COLO668 (cell line): ENCODE measurements around the gene TNNT3.

Source experiments
- DNase-seq: peaks from one replicate; lab custom pipeline; 2025; ENCODE audit not compliant: unreplicated experiment; lab: John Stamatoyannopoulos, UW

The TNNT3 gene

DNA sequence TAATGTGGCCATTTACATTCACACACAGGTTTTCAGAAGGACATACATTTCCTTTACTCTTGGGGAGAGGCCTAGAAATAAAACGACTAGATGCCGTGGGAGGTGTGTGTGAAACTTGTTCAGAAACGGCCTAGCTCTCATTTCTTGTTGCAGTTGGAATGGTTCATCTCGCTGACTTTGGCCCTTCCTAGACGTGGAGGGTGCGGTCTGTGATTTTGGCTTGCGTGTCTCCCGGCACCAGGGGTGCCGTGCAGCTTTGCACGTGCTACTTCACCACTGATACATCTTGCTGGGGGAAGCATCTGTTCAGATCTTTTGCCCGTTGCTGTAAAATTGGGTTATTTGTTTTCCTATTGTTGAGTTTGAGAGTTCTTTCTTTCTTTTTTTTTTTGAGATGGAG lies 24.7 kb upstream of the TNNT3 start:
- DNase-seq, result no peak

DNA sequence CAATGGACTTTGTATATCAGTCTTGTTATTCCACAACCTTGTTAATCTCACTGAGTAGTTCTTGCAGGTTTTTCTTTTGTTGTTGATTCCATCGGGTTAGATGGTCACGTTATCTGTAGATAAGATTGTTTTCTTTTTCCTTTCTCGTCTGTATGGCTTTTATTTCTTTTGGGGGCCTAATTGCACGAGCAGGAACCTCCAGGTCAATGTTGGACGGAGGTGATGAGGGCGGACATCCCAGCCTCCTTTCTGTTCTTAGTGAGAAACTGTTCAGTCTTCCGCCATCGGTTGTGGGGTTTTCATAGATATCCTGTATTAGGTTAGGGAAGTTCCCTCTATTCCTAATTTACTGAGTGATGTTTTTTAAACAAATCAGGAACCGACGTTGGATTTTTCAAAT lies 23.0 kb upstream of the TNNT3 start:
- DNase-seq, result no peak

DNA sequence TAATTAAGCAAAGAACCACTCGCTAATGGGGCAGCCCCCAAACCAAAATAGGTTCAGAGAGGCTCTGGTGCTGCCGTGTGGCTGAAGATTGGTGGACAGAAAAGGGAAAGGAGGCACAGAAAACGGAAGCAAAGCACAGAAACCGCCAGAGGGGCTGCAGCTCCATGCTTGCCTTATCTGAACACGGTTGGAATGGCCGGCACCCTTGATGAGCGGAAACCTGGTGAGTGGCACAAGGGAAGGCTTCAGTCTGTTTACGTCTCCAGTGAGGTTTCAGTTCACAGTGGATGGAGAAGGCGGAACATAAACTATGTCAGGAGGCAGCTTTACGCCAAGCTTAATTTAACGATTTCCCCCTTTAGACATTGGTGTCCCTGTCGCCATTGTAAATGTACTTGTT lies 22.6 kb upstream of the TNNT3 start:
- DNase-seq, result no peak

DNA sequence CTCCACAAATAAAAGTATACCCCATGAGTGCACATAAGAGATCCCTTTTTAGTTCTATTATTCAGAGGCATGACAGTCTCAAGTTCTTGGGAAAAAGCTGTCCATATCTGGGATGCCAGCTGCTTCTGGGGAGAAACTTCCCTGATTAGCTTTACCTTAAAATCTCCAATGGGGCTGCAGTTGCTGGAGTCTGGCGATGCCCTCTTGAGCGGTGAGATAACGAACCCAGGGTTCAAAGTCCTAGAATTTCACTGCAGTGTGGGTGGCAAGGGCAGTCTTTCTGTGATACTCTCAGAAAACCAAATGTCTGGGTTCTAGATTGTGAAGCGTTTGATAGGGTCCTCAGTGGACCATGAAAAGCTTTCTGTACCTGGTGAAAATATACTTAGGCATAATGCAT lies 20.4 kb upstream of the TNNT3 start:
- no peak for DNase-seq

DNA sequence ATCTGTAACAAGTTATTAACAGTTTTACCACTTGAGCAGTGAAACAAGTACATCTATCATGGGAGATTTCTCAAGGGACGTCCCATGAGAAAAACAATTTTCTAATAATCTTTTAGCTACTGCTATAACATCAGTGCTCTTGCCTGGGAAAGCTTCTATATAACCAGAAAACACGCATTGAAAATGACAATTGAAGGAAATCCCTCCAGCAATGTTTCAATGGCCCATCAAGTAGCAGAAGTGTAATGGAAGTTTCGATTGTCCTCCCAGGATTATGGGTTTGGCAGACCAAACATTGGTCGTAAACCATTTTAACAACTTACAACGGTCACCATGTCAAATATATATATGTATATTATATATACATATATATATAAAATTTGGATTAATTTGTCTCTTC lies 19.8 kb upstream of the TNNT3 start:
- DNase-seq, result no peak

DNA sequence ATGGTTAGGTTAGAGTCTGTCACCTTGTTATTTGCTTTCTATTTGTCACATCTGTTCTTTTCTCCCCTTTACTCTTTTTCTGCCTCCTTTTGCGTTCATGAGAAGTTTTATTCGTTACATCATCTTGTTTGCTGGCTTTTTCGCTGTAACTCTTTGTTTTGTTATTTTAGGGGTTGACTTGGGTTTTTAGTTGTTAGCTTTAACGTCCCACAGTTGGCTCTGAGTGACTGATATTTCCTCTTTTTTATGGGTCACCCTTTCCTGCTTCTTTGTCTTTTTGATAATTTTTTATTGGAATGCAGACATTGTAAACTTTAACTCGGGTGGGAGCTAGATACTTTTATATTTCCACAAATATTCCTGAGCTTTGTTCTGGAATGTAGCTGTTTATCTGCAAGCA lies 13.3 kb upstream of the TNNT3 start:
- no peak for DNase-seq

DNA sequence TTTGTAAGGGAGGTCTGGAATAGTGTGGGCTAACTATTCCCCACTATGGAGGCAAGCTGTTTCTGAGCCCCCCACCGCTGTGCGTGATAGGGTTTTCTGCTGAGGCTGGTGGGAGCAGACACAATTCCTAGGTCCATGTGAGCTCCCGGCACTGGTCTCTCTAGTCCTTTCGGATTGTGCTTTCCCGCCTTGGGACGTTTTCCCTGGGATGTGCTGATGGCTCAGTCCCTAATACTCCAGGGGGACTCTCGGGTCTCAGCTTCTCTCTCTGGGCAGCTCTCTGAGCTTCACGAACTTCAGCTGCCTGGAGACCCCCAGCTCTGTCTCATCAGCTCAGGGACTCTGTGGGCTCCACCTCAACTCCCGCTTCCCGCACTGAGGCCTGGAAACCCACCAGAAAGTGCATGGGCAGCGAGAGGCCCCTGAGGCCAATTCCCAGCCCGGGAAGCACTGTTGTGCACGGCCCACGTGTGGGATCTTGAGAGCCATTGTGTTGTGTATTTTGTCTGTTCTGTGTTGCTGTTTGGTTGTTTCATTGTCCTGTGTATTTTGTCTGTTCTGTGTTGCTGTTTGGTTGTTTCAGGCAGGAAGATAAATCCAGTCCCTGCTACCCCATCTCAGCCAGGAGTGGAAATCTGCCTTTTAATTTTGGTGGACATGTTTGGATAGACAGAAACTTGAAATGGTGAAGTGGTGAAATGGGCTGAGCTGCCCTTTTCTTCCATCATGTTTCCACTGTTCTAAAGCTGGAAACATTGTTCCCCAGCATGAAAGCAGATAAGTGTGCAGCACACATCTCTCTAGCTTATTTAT lies 12.7 kb upstream of the TNNT3 start:
- no peak for DNase-seq

DNA sequence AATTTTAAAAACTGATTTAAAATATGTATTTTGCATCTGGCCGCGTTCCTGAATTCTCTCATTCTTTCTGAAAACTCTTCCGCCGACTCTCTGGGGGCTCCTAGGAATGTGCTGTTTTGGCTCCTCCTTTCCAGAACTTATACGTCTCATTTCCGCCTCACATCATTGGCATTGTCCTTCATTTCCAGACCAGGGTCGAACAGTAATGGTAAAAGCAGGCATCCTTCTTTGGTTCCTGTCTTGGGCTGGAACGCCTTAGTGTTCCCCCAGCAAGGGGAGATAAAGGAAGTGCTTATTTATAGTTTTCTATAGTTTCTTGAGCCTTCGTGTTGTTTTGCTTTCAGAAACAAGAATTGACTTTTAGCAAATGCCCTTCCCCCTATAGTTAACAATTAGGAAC lies 10.9 kb upstream of the TNNT3 start:
- DNase-seq, result no peak

DNA sequence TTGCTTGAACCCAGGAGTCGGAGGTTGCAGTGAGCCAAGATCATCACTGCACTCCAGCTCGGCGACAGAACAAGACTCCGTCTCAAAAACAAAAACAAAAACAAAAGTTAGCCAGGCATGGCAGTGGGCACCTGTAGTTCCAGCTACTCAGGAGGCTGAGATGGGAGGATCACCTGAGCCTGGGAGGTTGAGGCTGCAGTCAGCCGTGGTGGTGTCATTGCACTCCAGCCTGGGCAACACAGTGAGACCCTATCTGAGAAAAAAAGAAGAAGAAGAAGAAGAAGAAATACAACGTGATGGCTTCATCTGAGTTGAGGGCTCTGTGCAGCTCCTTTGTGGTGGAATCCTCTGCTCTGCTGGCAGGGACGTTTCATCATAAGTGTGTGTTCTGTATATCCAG lies 10.0 kb upstream of the TNNT3 start:
- no peak for DNase-seq

DNA sequence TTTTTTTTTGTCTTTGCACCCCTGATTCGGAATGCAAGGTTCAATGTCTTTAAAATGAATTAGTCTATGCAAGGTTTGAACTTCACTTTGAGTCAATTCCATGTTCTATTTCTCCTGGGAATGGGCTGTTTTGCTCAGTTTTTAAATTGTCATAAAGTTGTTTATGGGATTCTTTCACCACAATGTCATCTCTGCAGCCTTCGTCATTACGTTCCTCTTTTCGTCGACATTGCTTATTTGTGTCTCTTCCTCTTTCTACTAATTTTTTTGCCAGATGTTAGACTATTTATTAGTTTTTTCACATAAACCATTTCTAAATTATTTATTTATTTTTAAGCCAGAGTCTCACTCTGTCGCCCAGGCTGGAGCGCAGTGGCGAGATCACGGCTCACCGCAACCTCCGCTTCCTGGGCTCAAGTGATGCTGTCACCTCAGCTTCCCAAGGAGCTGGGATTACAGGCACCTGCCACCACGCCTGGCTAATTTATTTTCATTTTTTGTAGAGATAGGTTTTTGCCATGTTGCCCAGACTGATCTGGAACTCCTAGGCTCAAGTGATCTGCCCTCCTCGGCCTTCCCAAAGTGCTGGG lies 7.1 kb upstream of the TNNT3 start:
- no peak for DNase-seq

DNA sequence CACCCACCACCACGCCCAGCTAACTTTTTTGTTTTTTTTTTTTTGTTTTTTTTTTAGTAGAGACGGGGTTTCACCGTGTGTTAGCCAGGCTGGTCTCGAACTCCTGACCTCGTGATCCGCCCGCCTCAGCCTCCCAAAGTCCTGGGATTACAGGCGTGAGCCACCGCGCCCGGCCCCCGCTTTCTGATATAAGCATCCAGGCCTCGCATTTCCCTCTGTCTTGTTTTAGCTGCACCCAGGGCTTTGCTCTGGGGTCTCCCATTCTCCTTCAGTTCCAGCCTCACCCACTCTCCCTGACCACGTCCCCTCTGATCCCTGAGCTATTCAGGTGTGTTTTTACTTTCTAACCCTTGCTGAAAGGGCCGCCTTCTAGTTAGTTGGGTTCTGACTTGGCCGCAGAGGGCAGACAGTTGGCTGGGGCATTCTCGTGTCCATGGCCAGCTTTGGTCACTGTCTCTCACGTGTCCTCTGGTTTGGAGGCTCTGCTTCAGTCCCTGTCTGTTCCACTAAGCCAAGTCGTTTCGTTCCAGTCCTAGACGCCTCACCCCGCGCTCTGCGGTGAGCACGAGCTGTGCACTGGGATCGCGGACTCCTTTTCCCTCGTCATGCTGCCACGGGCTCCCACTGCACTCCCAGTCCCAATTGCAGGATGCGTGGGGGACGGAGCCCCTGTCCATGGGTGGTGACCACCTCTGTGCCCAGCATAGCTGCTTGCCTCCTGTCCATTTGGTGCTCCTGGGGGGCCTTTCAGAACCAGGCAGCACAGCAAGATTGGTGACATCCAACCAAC lies 6.0 kb upstream of the TNNT3 start:
- no peak for DNase-seq

DNA sequence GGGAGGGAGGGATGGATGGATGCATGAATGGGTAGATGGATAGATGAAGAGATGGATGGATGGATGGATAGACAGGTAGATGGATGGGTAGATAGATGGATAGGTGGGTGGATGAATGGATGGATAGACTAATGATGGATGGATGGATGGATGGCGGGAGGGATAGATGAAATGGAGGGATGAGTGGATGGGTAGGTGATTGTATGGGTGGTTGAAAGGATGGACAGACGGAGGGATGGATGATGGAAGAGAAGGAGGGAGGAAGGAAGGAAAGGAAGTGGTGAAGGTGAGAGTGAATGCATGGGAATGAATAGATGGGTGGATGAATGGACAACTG lies 3.7 kb upstream of the TNNT3 start:
- no peak for DNase-seq

DNA sequence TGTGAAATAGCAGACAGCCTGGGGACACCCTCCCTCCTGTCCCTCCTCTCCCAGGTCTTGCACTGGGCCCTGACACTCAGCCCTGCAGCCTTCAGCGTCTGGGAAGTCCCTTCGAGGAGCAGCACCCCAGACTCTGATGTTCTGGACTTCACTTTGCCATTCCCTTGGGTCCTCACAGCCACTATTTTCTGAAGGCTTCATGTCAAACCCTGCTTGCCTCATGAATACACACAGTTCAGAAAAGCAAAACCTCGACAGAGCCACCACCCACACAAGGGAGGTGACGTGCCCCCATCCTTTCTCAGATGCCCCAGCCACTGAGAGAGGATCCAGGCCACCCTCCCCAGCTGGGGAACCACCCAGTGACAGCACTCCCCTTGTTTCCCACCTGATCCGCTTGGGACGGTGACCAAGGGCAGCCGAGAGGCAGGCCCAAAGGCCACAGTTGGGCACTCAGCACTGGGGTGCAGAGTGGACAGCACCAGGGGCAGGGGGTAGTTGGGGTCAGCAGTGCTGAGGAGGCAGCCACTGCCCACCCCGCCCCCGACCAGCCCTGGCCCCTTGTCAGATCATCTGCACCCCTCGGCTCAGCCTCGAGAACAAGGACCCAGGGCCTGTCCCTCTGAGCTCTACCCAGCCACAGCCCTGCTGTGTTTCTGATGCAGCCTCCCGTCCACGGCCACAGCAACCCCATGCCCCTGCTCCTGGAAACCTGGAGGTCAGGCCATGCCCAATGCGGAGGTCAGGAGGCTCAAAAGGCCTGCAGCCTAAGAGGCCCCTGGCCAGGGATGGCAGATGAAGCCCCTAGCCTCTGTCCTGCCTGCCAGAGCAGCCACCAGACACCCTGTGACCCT lies 3.1 kb upstream of the TNNT3 start:
- DNase-seq, result no peak

DNA sequence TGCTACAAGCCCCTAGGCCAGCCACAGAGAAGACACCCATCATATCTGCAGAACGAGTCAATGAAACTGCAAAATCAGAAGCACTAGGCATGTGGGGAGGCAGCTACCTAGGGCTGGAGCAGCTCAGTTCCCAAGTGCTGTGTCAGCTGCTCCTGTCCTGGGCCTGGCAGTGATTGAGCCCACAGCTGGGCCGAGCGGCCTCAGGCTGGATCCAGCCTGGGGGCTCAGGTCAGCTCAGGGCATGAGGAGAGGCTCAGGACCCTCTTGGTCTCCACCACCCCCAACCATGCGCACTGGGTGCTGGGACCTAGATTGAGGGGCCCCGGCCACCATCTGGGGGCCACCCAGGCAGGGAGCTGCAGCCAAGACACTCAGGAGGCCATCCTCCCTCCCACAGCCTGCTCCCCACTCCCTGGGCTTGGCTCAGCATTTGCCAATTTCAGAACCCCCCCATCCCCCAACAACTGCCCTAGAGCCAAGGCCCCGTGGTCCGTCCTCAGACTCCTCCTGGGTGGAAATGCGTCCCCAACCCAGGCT lies 2.4 kb upstream of the TNNT3 start:
- DNase-seq, result no peak

DNA sequence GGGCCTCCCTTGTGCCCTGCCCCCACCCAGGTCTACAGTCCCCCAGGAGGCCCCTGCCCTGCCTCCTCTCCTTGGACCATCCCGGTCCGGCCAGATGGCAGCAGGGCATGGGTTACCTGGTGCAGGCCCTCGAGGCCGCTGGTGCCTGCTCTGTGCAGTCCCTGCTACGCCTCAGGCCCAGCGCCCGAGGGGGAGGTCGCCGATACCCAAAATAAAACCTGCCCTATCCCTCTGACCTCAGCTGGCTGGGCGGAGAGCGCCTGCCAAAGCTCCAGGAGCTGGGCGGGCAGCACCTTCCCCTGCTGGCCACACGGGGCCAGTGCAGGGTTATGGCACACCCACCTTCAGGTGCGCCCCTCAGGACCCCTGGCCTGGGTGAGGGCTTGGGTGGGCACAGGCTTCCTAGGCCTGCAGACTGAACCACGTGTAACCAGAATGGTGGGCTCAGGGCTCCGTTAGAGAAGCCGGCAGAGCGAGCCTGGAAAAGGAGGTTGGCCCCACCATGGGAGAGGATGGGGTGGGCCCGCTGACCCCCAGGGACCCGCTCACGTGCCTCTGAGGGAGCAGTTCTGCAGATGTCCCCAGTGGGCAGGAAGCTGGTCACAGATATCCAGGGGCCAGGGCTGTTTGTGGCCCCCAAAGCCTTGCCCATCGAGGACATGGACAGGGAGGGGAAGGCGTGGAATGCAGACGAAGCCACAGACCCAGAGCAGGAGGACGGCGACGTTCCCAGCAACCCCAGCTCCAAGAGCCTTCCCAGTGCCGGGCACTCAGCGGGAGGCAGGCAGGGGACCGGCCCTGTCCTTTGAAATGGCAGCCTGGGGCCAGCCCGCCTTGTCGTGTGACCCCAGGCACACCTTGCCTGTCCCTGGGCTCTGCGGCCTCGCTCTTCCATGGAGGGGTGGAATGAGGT lies 1.7 kb upstream of the TNNT3 start:
- DNase-seq, result no peak

DNA sequence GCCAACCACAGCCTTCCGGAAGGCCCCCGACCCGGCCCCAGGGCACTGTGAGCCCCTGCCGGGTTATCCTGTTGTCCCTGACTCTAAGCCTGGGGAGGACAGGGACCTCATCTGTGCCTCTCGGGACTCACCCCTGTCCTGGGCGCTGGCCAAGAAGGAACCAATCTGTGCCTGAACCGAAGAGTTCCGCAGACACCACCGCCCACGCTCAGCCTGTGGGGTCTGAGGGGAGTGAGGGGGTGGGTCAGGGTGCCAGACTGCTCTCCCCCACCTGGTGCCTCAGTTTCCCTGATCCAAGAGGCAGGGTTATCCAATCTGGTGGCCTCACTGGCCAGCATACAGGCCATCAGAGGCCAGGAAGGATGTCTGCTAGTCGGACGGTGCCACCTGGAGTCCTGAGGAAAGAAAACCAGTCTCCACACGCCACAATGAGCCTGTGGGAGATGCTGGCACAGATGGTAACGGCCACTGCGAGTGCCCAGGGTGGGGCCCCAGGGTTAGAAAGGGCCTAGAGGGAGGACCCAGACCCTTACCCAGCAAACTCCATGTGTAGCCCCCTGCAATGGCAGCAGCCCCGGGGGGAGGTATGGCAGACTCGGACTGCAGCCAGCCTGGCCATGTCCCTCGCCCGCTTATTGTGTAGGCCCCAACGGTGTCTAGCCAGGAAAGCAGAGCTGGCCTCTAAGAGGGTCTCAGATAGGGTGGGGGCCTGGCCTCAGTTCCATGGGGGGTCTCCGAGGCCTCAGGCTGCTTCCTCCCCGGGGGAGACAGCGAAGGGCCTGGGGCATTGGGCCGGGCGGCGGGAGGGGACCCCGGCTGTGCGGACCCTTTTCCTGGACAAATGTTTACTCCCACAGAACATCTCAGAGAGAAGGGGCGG lies 827 bp upstream of the TNNT3 start:
- no peak for DNase-seq

DNA sequence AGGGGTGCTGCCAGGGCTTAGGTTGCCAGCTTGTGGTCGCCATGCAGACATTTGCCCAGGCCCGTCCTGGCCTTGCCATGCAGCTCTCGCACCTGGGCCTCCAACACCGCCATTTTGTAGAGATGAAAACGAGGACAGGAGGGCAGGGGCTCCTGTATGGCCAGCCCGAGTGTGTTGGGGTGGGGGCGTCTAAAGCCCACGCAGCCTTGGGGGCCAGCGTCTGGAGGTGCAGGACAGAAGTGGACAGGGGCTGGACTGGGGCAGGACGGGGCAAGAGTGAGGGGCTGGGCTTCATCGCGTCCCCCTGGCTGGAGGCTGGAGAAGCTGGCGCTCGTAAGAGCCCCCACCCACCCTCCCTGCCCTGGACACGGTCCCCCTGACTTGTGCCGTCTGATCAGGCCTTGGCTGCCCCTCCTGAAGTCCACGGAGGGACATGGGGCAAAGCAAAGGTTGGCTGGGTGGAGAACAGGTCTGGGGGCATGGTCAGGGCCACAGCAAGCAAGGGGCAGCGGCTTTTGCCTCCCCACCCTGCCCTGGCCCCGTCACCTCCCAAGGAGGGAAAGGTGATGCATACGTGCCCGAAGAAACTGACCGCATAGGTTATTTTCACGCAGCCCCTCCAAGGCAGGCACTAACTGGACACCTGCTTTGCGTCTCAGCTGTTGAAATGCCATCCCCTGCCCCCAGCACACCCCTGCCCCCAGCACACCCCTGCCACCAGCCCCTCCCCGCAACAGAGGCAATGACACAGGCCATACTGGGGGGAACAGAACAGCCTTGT lies 815 bp downstream of the TNNT3 start:
- no peak for DNase-seq

DNA sequence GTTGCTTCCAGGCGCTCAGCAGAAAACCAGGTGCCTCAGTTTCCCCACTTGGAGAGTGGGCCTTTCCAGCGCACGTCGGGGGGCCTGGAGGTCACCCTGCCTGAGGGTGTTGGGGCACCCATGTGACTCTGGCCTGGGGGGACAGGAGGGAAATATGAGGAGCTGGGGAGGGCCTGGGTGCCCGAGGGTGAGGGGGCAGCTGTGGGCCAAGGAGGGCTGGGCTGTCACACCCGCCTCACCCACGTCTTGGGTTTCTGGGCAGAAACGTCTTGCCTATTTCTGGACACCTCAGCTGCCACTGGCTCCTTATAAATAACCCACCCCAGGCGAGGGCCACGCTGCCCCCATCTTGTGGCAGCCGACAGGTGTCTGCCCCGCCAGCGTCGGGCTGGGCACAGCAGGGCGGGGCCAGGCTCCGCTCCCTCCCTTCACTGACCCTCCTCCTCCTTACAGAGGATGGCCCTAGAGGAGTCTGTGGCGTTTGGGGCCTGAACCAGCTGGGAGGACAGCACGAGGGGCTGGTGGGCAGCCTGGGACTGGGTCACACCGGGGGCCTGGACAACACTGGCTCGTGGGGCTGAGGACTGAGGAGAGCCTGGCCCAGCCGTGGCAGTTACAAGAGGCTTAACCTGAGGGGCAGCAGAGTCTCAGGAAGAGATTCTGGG lies 1.5 kb downstream of the TNNT3 start:
- DNase-seq, result no peak
